Parathyroid adenoma (tissue), 2 donors: ENCODE data around the gene EML1.

ENCODE experiments used
- H2AFZ ChIP-seq: fragments of 300-600 bp; sonication (generic); one replicate; pipeline ENCODE4 v1.7.0; 2017; ENCODE audit warnings: antibody characterized with exemption, mild to moderate bottlenecking
- H3K27ac ChIP-seq: fragments of 300-600 bp; sonication (generic); one replicate; pipeline ENCODE4 v1.7.0; 2017
- H3K27me3 ChIP-seq: fragments of 300-600 bp; sonication (generic); one replicate; pipeline ENCODE4 v1.7.0; 2017; ENCODE audit warnings: low read length; ENCODE audit not compliant: control insufficient read depth, insufficient read depth
- H3K36me3 ChIP-seq: fragments of 300-600 bp; sonication (generic); one replicate; pipeline ENCODE4 v1.7.0; 2017; ENCODE audit warnings: low read length; ENCODE audit not compliant: control insufficient read depth, insufficient read depth
- H3K4me1 ChIP-seq: fragments of 300-600 bp; sonication (generic); one replicate; pipeline ENCODE4 v1.7.0; 2017; ENCODE audit warnings: control low read depth
- H3K4me2 ChIP-seq: fragments of 300-600 bp; sonication (generic); one replicate; pipeline ENCODE4 v1.7.0; 2017; ENCODE audit warnings: low read length
- H3K4me3 ChIP-seq: fragments of 300-600 bp; sonication (generic); one replicate; pipeline ENCODE4 v1.7.0; 2017; ENCODE audit warnings: low read depth, low read length
- H3K79me2 ChIP-seq: fragments of 300-600 bp; sonication (generic); one replicate; pipeline ENCODE4 v1.7.0; 2017; ENCODE audit warnings: control low read depth
- H3K9ac ChIP-seq: fragments of 300-600 bp; sonication (generic); one replicate; pipeline ENCODE4 v1.7.0; 2017; ENCODE audit warnings: mild to moderate bottlenecking
- H3K9me3 ChIP-seq: fragments of 300-600 bp; sonication (generic); one replicate; pipeline ENCODE4 v1.7.0; 2017; ENCODE audit warnings: low read length; ENCODE audit not compliant: control insufficient read depth
- TF ChIP-seq, protein P1 (sequence below): fragments of 300-600 bp; sonication (generic); IDR thresholded peaks from one replicate; pipeline ENCODE4 v1.7.0; 2017; ENCODE audit warnings: antibody characterized with exemption, mild to moderate bottlenecking
- donor health status: primary hyperparathyroidism.

Gene EML1

DNA sequence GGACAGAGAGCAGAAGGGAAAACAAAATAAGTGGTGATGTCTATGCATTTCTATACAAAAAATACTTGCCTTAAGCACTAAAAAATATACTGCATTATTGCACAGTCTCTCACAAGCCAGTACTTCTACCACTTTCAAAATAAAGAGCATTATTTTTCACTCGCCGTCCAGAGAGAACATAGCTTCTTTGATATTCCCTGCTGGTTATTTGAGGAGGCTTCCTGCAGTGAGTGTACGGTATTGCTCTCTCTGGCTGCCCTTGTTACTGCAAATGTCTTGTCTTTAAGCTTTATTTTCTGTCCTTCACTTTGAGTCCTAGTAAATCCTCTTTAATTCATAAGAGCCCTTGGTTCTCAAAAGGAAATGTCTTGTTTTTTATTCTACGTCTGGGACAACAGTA is 81.1 kb downstream of the EML1 start:
- Histone ChIP-seq H3K4me1 (no peaks in the 10 kb centered on the region), H3K36me3 (no peaks in the 10 kb centered on the region), H3K4me3 (no peak overlapping the region), H2AFZ (no peak overlapping the region), H3K9me3 (no peaks in the 10 kb centered on the region), H3K4me2 (no peak overlapping the region), H3K27me3 (no peaks in the 10 kb centered on the region), H3K79me2 (peaks cover 2% of the 10 kb centered on the region), H3K27ac (no peak overlapping the region), H3K9ac (no peak overlapping the region)
- TF ChIP-seq, protein P1, sequence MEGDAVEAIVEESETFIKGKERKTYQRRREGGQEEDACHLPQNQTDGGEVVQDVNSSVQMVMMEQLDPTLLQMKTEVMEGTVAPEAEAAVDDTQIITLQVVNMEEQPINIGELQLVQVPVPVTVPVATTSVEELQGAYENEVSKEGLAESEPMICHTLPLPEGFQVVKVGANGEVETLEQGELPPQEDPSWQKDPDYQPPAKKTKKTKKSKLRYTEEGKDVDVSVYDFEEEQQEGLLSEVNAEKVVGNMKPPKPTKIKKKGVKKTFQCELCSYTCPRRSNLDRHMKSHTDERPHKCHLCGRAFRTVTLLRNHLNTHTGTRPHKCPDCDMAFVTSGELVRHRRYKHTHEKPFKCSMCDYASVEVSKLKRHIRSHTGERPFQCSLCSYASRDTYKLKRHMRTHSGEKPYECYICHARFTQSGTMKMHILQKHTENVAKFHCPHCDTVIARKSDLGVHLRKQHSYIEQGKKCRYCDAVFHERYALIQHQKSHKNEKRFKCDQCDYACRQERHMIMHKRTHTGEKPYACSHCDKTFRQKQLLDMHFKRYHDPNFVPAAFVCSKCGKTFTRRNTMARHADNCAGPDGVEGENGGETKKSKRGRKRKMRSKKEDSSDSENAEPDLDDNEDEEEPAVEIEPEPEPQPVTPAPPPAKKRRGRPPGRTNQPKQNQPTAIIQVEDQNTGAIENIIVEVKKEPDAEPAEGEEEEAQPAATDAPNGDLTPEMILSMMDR, result no peak

- H3K36me3 ChIP-seq, result no peaks in the 10 kb centered on the region
- no peak overlapping the region for H3K4me2 ChIP-seq
- H3K4me3 ChIP-seq, result no peak overlapping the region
- no peaks in the 10 kb centered on the region for H3K9me3 ChIP-seq
- TF ChIP-seq, protein P1, result no peak
- no peak overlapping the region for H2AFZ ChIP-seq
- no peaks in the 10 kb centered on the region for H3K27me3 ChIP-seq
- H3K79me2 ChIP-seq, result peaks cover 2% of the 10 kb centered on the region
- H3K27ac ChIP-seq, result no peak overlapping the region
- no peak overlapping the region for H3K9ac ChIP-seq
- H3K4me1 ChIP-seq, result no peaks in the 10 kb centered on the region
These were observed 82.2 kb downstream of the EML1 start for GRCh38 chr14:99875421-99875820.

GRCh38 chr14:99875836-99876235 is 82.6 kb downstream of the EML1 start:
- no peaks in the 10 kb centered on the region for H3K4me1 ChIP-seq
- no peak overlapping the region for H2AFZ ChIP-seq
- H3K4me2 ChIP-seq, result no peak overlapping the region
- TF ChIP-seq, protein P1, result no peak
- peaks cover 2% of the 10 kb centered on the region for H3K79me2 ChIP-seq
- no peaks in the 10 kb centered on the region for H3K36me3 ChIP-seq
- no peak overlapping the region for H3K4me3 ChIP-seq
- no peak overlapping the region for H3K27ac ChIP-seq
- no peaks in the 10 kb centered on the region for H3K27me3 ChIP-seq
- H3K9me3 ChIP-seq, result no peaks in the 10 kb centered on the region
- no peak overlapping the region for H3K9ac ChIP-seq

DNA sequence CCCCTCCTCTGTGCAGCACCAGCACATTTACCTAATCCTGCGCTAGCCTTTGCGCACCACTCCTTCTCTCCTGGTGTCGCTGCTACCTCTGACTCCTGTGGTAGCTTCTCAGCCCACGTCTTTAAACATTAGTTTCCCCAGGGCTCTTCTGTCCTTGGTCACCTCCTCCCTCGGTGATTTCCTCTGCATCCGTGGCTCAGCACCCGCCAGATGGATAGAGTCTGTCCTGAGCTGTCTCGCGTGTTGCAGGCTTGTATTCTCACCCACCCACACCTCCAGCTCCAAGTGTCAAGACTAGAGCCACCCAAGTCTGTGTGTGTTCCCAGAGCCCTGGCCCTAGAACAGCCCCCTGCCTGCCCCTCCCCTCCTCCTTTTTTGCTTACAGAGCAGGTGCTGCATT is 83.2 kb downstream of the EML1 start:
- no peaks in the 10 kb centered on the region for H3K27me3 ChIP-seq
- no peak overlapping the region for H3K4me3 ChIP-seq
- no peaks in the 10 kb centered on the region for H3K9me3 ChIP-seq
- H2AFZ ChIP-seq, result no peak overlapping the region
- H3K4me1 ChIP-seq, result no peaks in the 10 kb centered on the region
- TF ChIP-seq, protein P1, result no peak
- no peak overlapping the region for H3K9ac ChIP-seq
- no peaks in the 10 kb centered on the region for H3K36me3 ChIP-seq
- peaks cover 2% of the 10 kb centered on the region for H3K79me2 ChIP-seq
- no peak overlapping the region for H3K4me2 ChIP-seq
- H3K27ac ChIP-seq, result no peak overlapping the region

- Histone ChIP-seq H3K27ac (no peak overlapping the region), H3K9me3 (no peaks in the 10 kb centered on the region), H3K36me3 (no peaks in the 10 kb centered on the region), H3K4me3 (no peak overlapping the region), H3K9ac (no peak overlapping the region), H3K4me2 (no peak overlapping the region), H3K27me3 (no peaks in the 10 kb centered on the region), H3K4me1 (no peaks in the 10 kb centered on the region), H3K79me2 (no peaks in the 10 kb centered on the region), H2AFZ (no peak overlapping the region)
- TF ChIP-seq, protein P1, result no peak
These were observed 85.3 kb downstream of the EML1 start for GRCh38 chr14:99878563-99878962.
